GM19193 (cell line): Measurements from ENCODE around the gene ATP6V1E1.

Experiments
- POLR2A ChIP-seq: IDR thresholded peaks from 4 replicates; pipeline ENCODE4 v1.6.1; 2011; ENCODE audit not compliant: insufficient read depth, insufficient read length; ENCODE audit errors: extremely low read depth

ATP6V1E1 gene

GRCh38 chr22:17542452-17542851 is 86.1 kb downstream of the ATP6V1E1 start:
- TF ChIP-seq POLR2A, result no peak
